SU-DHL-6 (cell line): ENCODE measurements around the gene KRTAP20-3.

Experiments
- CTCF ChIP-seq: fragments of 200-600 bp; sonication (generic); IDR thresholded peaks from one replicate; pipeline ENCODE4 v1.5.1; 2017; ENCODE audit warnings: antibody characterized with exemption, mild to moderate bottlenecking, low read length, moderate library complexity; ENCODE audit not compliant: insufficient read depth, poor library complexity, severe bottlenecking
- EZH2phosphoT487 ChIP-seq: fragments of 200-600 bp; sonication (generic), shearing (Covaris generic); conservative IDR thresholded peaks from 2 replicates; pipeline ENCODE4 v1.6.1; 2018; ENCODE audit warnings: mild to moderate bottlenecking, antibody characterized with exemption, low read length, moderate library complexity, mixed read lengths

GRCh38 chr21:30623362-30623761, 19.3 kb upstream of the KRTAP20-3 start:
- TF ChIP-seq CTCF (no peak), EZH2phosphoT487 (no peak)
